GM18907 (cell line): Measurements from ENCODE around the gene SFXN2.
"Not testable (repeated sequence)": the region's sequence is repeated elsewhere in the genome, so short reads cannot be mapped to it uniquely, and the experiment has no call there.

ENCODE experiments used
- ATAC-seq: cut with Tn5 transposase; IDR thresholded peaks from one replicate; pipeline ENCODE4 v1.9.1; 2021; ENCODE audit warnings: mild to moderate bottlenecking, moderate library complexity; ENCODE audit not compliant: unreplicated experiment

Gene SFXN2

DNA sequence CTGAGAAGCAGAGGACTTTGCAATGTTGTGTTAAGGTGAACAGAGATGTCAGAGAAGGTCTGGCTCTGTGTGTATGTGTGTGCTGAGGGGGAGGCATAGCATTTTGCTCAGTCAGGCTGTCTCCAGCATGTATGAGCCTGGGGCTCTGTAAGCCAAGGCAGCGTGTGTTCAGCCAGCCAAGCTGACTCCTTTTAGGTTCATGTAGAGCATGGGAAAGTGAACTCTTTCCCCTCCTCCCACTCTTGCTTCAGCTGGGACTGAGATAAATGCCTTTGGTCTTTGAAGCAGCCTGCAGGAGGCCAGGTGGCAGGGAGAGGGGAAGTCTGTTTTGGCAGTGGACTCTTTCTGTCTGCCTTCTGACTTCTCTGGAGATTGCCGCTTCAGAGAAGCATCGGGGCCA lies 3.8 kb downstream of the SFXN2 start:
- ATAC-seq: no peak

- ATAC-seq: no peak
Observed at GRCh38 chr10:102720337-102720736, 5.9 kb downstream of the SFXN2 start.

- no peak for ATAC-seq
Observed at GRCh38 chr10:102720775-102721301, 6.4 kb downstream of the SFXN2 start.

- no peak for ATAC-seq
Observed at GRCh38 chr10:102721954-102722353, 7.5 kb downstream of the SFXN2 start.

GRCh38 chr10:102723989-102724388 lies 9.6 kb downstream of the SFXN2 start:
- no peak for ATAC-seq

GRCh38 chr10:102726274-102726673 lies 11.8 kb downstream of the SFXN2 start:
- no peak for ATAC-seq

DNA sequence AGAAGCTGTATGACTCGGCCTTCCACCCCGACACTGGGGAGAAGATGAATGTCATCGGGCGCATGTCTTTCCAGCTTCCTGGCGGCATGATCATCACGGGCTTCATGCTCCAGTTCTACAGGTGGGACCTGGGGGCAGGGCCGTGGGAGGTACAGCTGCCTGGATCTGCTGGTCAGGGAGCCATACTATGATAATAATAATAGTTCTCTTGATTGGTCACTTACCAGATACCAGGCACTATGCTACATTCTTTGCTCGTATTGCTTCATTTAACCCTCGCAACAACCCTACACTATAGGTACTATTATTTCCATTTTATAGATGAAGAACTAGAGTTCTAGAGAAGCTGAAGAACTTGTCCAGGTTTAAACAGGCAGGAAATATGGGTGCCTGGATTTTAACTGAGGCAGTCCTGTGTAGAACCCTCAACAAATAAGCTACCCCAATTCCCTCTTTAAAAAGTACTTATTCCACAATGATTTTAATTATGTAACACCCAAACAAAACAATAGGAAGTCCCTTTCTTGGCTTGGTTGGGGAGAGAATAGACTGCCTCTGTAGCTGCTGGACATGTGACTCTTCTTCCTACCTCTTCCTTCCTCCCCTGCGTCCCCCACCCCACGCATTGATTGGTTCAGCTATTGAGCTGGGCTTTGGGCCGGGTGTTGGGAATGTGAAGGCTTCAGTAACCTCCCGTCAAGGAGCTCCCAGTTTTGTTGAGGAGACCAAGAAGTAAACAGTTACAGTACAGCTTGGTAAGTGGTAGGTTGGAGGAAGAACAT lies 12.8 kb downstream of the SFXN2 start:
- ATAC-seq: no peak

GRCh38 chr10:102729029-102730026 lies 14.9 kb downstream of the SFXN2 start:
- no peak for ATAC-seq

DNA sequence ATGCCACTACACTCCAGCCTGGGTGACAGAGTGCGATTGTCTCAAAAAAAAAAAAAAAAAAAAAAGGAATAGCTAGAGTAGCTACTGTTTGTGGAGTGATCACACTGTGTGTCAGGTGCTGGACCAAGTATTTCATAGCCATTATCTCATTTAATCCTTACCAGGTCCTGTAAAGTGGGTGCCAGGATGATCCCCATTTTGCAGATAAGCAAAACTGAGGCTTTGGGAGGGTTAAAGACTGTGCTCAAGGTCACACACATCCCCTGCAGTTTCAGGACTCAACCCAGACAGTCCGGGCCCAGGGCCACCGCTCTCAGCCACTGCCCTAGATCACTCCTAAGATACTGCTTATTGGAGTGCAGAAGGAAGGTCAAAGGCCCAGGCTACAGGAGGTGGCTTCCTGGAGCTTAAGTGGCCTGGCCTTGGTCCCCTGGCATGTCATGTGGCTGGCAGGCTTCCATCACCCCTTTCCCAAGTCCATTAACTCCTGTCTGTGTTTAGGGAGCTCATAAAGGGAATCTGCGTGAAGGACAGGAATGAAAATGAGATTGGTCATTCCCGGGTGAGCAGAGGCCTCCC lies 16.9 kb downstream of the SFXN2 start:
- ATAC-seq: no peak

DNA sequence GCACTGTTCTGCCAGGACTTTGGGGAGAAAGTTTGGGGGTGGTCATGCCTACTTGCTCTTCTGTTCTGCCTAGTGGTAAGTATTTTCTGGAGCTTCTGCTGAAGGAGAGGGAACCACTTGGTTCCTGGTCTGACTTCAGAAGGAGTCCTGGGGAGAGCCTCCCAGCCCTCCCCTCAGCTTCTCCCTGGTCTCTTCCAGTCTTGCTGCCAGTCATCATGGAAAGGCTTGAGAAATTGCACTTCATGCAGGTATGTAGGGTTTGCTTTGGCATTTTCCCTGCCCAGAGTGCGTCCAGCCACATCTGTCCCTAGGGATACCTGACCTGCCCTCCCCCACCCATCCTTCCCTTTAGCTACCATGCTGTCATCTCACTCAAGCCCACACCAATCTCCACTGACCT lies 18.2 kb downstream of the SFXN2 start:
- ATAC-seq: no peak

DNA sequence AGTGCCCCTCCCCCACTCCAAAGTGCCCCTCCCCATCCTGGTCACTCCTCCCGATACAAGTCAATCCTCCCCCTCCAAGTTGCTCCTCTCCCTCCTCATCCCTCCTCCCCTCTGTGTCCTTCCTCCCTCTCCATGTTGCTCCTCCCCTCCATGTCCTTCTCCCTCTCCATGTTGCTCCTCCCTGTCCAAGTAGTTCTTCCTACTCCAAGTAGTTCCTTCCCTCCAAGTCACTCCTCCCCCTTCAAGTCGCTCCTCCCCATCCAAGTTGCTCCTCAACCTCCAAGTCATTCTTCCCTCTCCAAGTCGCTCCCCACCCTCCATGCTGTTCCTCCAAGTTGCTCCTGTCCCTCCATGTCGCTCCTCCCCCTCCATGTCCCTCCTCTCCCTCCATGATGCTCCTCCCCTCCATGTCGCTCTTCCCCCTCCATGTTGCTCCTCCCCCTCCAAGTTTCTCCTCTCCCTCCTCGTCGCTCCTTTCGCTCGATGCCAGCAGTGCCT lies 20.7 kb downstream of the SFXN2 start:
- ATAC-seq: no peak

DNA sequence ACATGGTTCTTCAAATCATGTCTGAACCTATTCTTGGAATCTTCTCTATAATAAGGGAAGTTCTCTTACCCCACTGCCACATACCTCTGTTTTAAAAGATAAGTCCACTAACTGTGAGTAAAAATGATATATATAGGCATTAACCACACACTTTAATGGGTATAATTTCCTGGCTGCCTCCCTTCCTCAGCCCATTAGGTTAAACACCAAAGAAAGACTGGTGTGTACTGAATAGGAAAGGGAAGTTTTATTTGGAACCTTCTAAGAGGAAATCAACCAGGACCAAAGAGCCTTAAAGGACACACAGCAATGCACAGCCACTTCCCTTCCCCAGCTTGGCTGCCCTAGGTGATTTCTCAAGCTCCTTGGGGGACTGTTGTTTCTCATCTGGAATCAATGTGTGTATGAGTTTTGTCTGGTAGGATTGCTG lies 24.3 kb downstream of the SFXN2 start:
- ATAC-seq: no peak

- ATAC-seq: no peak
Observed at GRCh38 chr10:102740229-102740628, 25.8 kb downstream of the SFXN2 start.

DNA sequence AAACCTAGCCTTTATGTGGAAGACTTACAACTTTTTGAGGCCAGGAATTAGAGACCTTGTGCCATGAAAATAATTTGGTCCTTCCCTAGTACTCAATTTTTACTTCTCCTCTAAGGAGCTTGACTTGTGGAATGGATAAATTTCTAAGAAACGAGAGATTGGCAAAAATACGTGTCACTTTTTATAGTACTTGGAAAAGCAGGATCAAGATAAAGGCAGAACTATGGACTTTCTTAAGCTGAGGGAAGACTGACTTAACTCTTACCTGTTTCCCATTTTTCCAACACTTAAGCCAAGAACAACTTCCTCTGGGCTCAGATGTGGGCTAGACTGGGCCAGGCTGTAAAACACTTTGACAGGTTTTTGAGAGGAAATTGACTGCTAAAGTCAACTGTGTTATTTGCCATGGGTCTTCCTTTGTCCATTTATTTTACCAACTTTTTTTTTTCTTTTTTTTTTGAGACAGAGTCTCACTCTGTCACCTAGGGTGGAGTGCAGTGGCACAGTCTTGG lies 27.3 kb downstream of the SFXN2 start:
- no peak for ATAC-seq

- ATAC-seq: not testable (repeated sequence)
Observed at GRCh38 chr10:102742313-102742712, 27.9 kb downstream of the SFXN2 start.

DNA sequence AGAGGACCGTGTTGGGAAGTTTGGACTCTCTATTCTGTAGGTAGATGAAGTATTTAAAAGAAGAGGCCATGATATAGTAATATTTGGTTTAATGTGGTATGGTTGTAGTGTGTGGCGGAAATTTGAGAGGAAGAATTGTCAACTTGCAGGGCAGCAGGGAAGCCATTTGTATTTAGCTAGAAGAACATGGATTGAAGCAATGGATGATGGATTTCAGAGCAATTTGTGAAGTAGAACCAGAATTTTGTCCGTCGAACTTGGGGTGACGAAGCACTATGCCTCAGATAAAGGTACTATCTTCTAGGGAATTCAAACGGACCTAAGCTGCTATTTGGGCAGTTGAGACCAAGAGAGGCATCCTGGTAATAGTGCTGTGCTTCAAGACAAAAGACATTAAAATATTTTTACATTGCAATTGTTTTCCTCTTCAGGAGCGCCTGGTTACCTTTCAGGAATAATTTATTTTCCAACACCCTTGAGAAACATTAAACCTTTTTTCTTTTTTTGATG lies 28.7 kb downstream of the SFXN2 start:
- ATAC-seq: peak; percentile 2

GRCh38 chr10:102743588-102744373 lies 29.3 kb downstream of the SFXN2 start, which contains the start of gene WBP1L:
Gene WBP1L (plus strand): TSS chr10:102743948. CDS start chr10:102744054, 106 bp downstream.
- ATAC-seq: peak; percentile 96

DNA sequence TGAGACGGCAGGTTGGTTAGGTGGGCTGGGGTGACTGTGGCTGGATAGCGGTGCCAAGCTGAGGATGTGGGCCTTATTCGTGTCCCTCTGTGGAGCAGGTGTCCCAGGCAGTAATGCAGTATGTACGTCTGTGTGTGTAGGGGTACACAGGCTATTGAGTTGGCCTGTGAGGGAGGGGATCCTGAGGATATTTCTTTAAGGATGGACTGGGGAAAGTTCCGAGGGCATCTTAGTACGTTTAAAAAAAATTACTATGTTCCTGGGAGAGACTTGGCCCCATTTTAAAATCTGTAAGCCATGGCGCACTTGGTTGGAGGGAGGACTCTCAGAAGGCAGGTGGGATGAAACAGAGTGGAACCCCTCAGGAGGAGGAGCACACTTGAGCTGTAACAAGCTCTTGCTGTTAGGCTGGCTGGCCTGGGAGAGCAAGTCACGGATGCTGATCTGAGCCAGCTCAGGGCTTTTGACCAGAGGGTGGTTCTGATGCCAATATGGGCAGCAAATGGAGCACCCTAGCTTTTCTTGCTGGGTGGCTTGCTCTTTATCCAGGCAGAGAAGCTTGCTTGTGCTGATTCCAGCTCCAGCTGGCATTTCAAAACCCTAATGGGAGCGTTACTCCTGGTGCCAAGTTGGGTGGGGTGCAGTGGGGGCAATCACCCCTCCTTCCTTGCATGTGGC lies 30.1 kb downstream of the SFXN2 start:
- ATAC-seq: peak; percentile 16

GRCh38 chr10:102745157-102745556 lies 30.7 kb downstream of the SFXN2 start:
- ATAC-seq: no peak
